ENCODE data around the gene FEZ2. TPM values are rescaled to one million over a fixed set of nuclear protein-coding genes. Genes with fewer than 3 reads are reported as not detected.

Gene FEZ2
- total RNA-seq, 1 experiment from 2014 or later, result 22.2 TPM

- TF ChIP-seq, protein P1, sequence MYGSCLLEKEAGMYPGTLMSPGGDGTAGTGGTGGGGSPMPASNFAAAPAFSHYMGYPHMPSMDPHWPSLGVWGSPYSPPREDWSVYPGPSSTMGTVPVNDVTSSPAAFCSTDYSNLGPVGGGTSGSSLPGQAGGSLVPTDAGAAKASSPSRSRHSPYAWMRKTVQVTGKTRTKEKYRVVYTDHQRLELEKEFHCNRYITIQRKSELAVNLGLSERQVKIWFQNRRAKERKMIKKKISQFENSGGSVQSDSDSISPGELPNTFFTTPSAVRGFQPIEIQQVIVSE (CRISPR knock-in tag; IDR thresholded peaks at IDR 0.05; ENCODE audit: borderline replicate concordance), result no peak
- TF ChIP-seq E2F5 (CRISPR knock-in tag; IDR thresholded peaks at IDR 0.05) (no peak), ZNF138 (CRISPR knock-in tag; conservative IDR thresholded peaks at IDR 0.05) (no peak), ZBTB43 (CRISPR knock-in tag; IDR thresholded peaks at IDR 0.05) (no peak), USF1 (CRISPR knock-in tag; IDR thresholded peaks at IDR 0.05) (no peak), IRF1 (CRISPR knock-in tag; IDR thresholded peaks at IDR 0.05) (no peak), GABPB1 (CRISPR knock-in tag; IDR thresholded peaks at IDR 0.05) (no peak), PRRX2 (CRISPR knock-in tag; IDR thresholded peaks at IDR 0.05) (no peak)
- TF ChIP-seq, protein P2, sequence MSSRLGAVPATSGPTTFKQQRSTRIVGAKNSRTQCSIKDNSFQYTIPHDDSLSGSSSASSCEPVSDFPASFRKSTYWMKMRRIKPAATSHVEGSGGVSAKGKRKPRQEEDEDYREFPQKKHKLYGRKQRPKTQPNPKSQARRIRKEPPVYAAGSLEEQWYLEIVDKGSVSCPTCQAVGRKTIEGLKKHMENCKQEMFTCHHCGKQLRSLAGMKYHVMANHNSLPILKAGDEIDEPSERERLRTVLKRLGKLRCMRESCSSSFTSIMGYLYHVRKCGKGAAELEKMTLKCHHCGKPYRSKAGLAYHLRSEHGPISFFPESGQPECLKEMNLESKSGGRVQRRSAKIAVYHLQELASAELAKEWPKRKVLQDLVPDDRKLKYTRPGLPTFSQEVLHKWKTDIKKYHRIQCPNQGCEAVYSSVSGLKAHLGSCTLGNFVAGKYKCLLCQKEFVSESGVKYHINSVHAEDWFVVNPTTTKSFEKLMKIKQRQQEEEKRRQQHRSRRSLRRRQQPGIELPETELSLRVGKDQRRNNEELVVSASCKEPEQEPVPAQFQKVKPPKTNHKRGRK (CRISPR knock-in tag; IDR thresholded peaks at IDR 0.05; ENCODE audit: borderline replicate concordance), result no peak
- TF ChIP-seq, protein P3, sequence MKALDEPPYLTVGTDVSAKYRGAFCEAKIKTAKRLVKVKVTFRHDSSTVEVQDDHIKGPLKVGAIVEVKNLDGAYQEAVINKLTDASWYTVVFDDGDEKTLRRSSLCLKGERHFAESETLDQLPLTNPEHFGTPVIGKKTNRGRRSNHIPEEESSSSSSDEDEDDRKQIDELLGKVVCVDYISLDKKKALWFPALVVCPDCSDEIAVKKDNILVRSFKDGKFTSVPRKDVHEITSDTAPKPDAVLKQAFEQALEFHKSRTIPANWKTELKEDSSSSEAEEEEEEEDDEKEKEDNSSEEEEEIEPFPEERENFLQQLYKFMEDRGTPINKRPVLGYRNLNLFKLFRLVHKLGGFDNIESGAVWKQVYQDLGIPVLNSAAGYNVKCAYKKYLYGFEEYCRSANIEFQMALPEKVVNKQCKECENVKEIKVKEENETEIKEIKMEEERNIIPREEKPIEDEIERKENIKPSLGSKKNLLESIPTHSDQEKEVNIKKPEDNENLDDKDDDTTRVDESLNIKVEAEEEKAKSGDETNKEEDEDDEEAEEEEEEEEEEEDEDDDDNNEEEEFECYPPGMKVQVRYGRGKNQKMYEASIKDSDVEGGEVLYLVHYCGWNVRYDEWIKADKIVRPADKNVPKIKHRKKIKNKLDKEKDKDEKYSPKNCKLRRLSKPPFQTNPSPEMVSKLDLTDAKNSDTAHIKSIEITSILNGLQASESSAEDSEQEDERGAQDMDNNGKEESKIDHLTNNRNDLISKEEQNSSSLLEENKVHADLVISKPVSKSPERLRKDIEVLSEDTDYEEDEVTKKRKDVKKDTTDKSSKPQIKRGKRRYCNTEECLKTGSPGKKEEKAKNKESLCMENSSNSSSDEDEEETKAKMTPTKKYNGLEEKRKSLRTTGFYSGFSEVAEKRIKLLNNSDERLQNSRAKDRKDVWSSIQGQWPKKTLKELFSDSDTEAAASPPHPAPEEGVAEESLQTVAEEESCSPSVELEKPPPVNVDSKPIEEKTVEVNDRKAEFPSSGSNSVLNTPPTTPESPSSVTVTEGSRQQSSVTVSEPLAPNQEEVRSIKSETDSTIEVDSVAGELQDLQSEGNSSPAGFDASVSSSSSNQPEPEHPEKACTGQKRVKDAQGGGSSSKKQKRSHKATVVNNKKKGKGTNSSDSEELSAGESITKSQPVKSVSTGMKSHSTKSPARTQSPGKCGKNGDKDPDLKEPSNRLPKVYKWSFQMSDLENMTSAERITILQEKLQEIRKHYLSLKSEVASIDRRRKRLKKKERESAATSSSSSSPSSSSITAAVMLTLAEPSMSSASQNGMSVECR (CRISPR knock-in tag; IDR thresholded peaks at IDR 0.05; ENCODE audit: borderline replicate concordance), result no peak
- TF ChIP-seq, protein P4, sequence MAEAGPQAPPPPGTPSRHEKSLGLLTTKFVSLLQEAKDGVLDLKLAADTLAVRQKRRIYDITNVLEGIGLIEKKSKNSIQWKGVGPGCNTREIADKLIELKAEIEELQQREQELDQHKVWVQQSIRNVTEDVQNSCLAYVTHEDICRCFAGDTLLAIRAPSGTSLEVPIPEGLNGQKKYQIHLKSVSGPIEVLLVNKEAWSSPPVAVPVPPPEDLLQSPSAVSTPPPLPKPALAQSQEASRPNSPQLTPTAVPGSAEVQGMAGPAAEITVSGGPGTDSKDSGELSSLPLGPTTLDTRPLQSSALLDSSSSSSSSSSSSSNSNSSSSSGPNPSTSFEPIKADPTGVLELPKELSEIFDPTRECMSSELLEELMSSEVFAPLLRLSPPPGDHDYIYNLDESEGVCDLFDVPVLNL (CRISPR knock-in tag; IDR thresholded peaks at IDR 0.05; ENCODE audit: borderline replicate concordance, low read depth), result no peak
These were observed 28.1 kb upstream of the FEZ2 start (continued) for GRCh38 chr2:36626071-36626470.

DNA sequence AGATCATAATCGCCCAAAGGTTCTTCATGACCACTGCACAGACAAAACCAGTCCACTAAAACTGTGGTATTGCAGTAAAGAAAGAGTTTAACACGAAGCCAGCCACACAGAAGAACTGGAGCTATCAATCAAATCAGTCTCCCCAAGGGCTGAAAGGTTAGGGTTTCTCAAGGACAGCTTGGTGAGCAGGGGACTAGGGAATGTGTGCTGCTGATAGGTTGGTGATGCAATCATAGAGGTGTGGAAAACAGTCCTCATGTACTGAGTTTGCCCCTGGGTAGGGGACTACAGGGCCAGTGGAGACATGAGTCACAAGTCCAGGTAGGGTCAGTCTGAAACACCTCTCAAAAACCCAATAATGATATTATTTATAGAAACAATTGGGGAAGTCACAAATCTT is 27.3 kb upstream of the FEZ2 start:
- H3K4me3 Mint-ChIP-seq, result no peak overlapping the region
- TF ChIP-seq, protein P5, sequence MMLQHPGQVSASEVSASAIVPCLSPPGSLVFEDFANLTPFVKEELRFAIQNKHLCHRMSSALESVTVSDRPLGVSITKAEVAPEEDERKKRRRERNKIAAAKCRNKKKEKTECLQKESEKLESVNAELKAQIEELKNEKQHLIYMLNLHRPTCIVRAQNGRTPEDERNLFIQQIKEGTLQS (CRISPR knock-in tag; conservative IDR thresholded peaks at IDR 0.05), result peak; percentile 52; the same call in 1 of the 2 replicates
- no peak for TF ChIP-seq ZNF121 (CRISPR knock-in tag; IDR thresholded peaks at IDR 0.05)
- no peak for TF ChIP-seq AR (CRISPR knock-in tag; IDR thresholded peaks at IDR 0.05)
- ChIA-PET CTCF (no interaction called here), POLR2A (no interaction called here)
- peaks cover 23% of the 10 kb centered on the region for H3K36me3 Mint-ChIP-seq
- H3K4me1 Mint-ChIP-seq, result 0 out of 2 replicates have a peak, but pooled peaks cover under 1% of the 10 kb centered on the region
- H3K27ac Mint-ChIP-seq, result no peak overlapping the region
- DNase-seq (ENCODE audit: low spot score) (no peak), ATAC-seq (no peak)
- H3K9me3 Mint-ChIP-seq, result peaks cover 27% of the 10 kb centered on the region
- H3K27me3 Mint-ChIP-seq (ENCODE audit: low read depth), result no peaks in the 10 kb centered on the region

Measured in WTC11 (cell line).